SK-N-SH treated with all-trans-retinoic acid at 6 μM for 48 hours (cell line): ENCODE data around the gene OLAH.

ENCODE experiments used
- ARNTL ChIP-seq: fragments of 450-650 bp; formaldehyde crosslinking; IDR thresholded peaks from 2 replicates; pipeline ENCODE4 v1.5.0; 2020; ENCODE audit warnings: low read depth, mild to moderate bottlenecking, moderate library complexity, borderline replicate concordance
- BACH2 ChIP-seq: fragments of 250-450 bp; sonication (Bioruptor Pico); IDR thresholded peaks from 2 replicates; pipeline ENCODE4 v1.9.0; 2021; ENCODE audit warnings: mild to moderate bottlenecking, borderline replicate concordance
- CSDC2 ChIP-seq: fragments of 250-450 bp; sonication (Bioruptor Pico); IDR thresholded peaks from 2 replicates; pipeline ENCODE4 v1.5.0; 2020; ENCODE audit warnings: mild to moderate bottlenecking, moderate library complexity
- OSR1 ChIP-seq: fragments of 250-450 bp; sonication (Bioruptor Pico); IDR thresholded peaks from 2 replicates; pipeline ENCODE4 v1.8.0; 2022; ENCODE audit warnings: moderate library complexity, mild to moderate bottlenecking, inconsistent platforms
- PPARA ChIP-seq: fragments of 250-450 bp; sonication (Bioruptor Pico); IDR thresholded peaks from 2 replicates; pipeline ENCODE4 v1.5.0; 2020; ENCODE audit warnings: mild to moderate bottlenecking, borderline replicate concordance
- ZFP3 ChIP-seq: fragments of 250-450 bp; sonication (Bioruptor Pico); IDR thresholded peaks from 2 replicates; pipeline ENCODE4 v1.5.0; 2020; ENCODE audit warnings: mild to moderate bottlenecking, moderate library complexity
- ZNF565 ChIP-seq: fragments of 450-650 bp; formaldehyde crosslinking; conservative IDR thresholded peaks from 2 replicates; pipeline ENCODE4 v1.5.0; 2020; ENCODE audit warnings: low read depth, mild to moderate bottlenecking, moderate library complexity

- no peak for TF ChIP-seq BACH2 (CRISPR knock-in tag)
- no peak for TF ChIP-seq PPARA (CRISPR knock-in tag)
- no peak for TF ChIP-seq CSDC2 (CRISPR knock-in tag)
- TF ChIP-seq OSR1 (CRISPR knock-in tag), result no peak
- no peak for TF ChIP-seq ZFP3 (CRISPR knock-in tag)
- TF ChIP-seq ARNTL (CRISPR knock-in tag), result no peak
- TF ChIP-seq ZNF565 (CRISPR knock-in tag), result no peak
These were observed 40.8 kb downstream of the OLAH start for GRCh38 chr10:15084502-15084922.
